Left hindlimb (tissue), 1 donor: ENCODE measurements around the gene RYR2.

ENCODE experiments used
- DNase-seq: peaks from one replicate; pipeline ENCODE4 v3.0.0-alpha.2; 2018

Gene RYR2

DNA sequence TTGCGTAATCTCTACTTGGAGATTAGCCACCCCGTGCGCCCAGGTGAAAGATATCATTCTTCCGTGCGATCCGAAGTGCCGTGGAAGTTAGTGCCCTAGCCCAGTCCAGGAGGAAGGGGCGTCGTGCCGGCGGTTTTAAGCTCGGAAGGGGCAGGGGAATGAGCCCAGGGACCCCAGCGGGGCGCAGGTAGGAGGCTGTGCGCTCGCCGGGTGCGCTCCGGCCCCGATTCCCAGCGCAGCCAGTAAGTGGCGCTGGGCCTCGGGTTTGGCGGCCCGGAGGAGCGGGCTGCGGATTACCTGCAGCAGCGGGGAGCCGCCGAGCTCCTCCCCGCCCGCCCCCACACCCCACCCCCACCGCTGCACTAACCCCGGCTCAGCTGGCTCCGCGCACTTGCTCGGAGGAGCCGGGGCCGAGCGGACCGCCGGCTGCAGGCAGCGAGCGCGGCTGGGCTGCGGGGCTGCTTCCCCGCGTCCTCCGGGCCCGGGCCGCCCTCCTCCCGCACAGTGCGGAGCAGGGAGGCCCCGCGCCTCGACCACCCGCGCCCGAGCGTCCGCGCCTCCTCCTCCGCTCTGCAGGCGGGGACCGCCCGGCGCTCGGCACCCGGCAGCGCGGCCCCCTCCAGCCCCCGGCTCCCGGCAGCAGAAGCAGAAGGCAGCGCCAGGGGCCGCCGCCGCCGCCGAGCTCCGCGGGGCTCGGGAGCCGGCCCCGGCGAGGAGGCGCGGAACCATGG, at the start of gene RYR2:
TSS of gene RYR2 (plus strand) at position 390 of the 731 bp plus-strand sequence. CDS start at position 728, 338 bp downstream.
- peak; percentile 57 for DNase-seq

DNA sequence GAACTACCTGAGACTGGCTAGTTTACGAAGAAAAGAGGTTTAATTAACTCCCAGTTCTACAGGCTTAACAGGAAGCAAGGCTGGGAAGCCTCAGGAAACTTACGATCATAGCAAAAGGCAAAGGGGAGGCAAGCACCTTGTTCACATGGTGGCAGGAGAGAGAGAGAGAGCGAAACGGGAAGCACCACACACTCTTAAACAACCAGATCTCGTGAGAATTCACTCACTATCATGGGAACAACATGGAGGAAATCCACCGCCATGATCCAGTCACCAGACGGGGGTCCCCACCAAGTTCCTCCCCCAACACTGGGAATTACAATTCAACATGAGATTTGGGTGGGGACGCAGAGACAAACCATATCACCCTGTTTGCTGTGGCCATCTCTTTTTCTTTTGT, 49.5 kb upstream of the RYR2 start:
- DNase-seq: no peak

- DNase-seq: no peak
Observed at GRCh38 chr1:236994450-236994849, 47.5 kb upstream of the RYR2 start.

DNA sequence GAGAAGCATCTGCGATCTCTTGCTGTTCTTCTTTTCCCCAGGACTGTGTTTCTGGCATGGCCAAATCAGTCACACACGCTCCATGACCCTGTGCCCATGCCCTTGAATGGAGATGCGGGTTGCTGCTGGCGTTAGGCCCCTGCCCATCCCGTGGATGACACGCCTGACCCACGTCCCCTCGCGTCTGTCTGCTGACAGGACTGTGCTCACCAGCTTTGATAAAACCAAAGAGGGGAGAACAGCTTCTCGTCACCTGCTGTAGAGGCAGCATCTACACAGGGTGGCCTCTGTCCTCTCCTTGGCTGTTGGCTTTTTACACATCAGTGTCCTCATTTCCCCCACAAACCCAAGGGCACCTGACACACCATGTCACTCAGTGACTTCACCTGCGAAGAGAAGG, 44.6 kb upstream of the RYR2 start:
- no peak for DNase-seq

DNA sequence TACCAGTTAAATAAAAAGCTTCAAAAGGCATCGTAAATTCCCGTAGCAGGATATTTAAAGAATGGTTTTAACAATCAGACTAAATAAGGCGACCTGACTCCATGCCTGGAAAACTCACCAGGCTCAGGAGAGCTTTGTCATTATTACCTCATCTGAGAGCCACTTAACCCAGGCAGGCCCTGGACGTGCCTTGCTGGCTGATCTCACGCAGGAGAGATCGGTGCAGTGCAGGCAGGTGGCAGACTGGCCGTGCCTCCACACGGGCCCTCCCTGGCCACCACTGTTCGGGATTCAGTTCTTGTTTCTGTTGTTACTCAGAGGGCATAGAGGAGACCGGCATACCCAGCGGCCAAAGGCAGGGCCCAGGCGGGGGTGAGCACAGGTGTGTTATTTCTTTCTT, 44.1 kb upstream of the RYR2 start:
- no peak for DNase-seq

DNA sequence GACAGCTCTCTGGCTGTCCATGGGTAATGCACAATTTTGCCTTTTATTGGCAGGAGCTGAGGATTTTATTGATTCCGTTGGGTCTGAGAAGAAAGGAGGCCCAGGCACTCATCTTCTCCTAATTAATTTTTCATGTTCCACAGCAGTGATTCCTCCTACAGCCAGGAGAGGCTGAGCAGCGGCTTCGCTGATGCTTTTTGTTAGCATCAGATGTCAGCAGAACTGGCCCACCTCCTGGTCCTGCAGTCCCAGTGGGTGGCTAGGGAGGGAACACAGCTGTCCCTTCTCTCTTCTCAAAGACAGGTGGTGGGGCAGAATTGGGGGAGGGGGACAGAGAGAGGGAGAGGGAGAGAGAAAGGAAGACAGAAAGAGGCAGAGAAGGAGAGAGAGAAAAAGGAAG, 43.4 kb upstream of the RYR2 start:
- no peak for DNase-seq

- no peak for DNase-seq
Observed at GRCh38 chr1:237000191-237000590, 41.8 kb upstream of the RYR2 start.

- no peak for DNase-seq
Observed at GRCh38 chr1:237003516-237003915, 38.5 kb upstream of the RYR2 start.

DNA sequence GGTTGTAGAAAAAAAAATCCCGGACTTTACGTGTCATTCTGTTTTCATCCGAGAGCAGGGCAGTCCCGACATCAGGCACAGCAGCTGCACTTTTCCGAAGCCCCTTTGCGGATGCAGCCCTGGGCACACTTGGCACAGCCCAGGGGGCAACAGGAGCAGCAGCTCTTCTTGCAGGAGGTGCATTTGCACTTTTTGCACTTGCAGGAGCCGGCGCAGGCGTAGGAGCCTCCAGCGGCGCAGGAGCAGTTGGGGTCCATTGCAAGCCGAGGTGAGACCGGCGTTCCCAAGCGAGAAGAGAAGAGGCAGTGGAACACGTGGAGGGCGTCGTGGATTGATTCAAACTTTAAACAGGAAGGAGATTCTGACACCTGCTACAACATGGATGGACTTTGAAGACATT, 37.9 kb upstream of the RYR2 start, which contains the start of gene MT1HL1:
TSS of gene MT1HL1 (minus strand) at position 326 of the 400 bp plus-strand sequence. CDS start at position 257, 69 bp downstream.
- DNase-seq: no peak

GRCh38 chr1:237005674-237006073, 36.3 kb upstream of the RYR2 start:
- DNase-seq: no peak

DNA sequence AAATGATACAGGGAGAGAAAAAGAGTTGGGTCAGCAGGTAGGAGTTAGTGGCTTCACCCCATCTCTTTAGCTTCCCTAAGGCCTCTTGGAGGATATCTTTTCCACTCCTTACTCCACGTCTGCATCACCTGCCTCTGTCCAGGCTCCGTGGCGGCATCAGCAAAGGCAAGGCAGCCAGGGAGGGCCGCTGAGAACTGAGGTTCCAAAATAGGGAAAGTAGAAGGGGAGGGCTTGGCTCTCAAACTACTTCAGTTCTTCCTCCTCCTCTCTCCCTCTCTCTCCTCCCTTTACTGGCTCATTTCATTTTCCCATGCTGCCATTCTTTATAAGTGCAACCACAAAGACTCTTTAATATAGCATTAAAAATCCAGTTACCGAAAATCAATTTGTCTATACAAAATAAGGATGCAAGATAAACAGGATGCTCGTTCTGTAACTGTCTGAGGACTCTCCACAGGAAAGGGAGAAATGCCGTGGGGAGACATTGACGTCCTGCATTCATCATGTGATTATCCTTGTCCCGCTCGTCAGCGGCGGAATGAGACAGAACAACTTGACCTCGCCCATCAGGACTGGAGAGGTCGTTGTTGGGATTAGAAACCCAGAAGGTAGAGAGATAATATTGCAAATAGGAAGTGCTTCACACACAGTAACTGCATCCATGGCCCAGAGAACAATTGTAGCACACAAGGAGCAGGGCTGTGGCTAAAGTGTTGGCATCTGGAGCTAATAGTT, 34.7 kb upstream of the RYR2 start:
- DNase-seq: no peak

DNA sequence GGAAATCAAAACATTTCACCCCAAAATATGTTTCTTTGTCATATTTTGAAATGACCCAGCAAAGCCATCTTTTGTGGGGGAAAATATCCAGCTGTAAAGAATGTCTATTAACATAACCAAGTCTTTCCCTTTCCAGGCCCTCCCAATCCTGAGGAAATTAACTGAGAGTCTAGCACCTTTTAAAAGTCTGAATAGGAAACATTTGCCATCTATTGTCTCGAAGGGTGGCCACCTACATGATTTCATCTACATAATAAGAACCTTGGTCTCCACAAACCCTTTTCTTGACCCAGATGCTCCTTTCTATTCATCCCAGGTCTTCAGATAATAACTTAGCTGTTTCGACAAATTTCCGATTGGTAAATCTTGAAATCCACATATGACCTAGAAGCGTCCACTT, 32.4 kb upstream of the RYR2 start:
- no peak for DNase-seq

DNA sequence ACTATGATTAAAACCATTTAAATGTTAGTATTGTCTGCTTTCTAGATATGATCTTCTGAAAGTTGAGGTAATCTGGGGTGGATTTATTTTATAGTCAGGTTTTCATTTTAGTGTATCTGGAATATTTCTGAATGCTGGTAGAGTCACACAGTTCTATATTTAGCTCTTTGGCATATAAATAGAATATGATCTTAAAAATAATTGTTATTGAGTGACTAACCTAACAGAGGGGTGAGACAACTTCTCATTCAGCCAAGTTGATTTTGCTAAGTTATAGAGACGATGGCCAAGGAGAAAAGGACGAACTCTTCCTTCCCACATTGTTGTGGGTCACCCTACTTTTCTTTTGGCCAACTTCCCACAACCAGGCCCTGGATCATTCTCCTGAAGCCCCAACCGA, 30.6 kb upstream of the RYR2 start:
- DNase-seq: no peak

DNA sequence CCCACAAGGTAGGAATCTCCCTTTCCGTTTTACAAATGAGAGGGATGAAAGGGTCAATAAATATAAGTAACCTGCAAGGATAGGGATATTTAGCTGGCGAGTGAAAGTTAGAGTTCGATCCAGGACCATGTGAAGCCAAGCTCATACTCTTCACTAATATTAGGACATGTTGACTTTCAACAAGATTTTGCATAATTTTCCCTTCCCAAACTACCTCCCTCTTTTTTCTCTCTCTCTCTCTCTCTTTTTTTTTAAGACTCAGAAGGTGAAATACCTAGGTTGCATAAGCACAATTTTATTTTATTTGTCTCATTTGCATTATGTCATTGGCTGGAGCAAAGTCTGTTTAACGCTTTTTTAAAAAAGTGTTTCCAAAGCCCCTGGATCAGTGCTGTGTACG, 29.6 kb upstream of the RYR2 start:
- DNase-seq: no peak

- DNase-seq: peak; percentile 45
Observed at GRCh38 chr1:237012788-237013383, 29.1 kb upstream of the RYR2 start.

DNA sequence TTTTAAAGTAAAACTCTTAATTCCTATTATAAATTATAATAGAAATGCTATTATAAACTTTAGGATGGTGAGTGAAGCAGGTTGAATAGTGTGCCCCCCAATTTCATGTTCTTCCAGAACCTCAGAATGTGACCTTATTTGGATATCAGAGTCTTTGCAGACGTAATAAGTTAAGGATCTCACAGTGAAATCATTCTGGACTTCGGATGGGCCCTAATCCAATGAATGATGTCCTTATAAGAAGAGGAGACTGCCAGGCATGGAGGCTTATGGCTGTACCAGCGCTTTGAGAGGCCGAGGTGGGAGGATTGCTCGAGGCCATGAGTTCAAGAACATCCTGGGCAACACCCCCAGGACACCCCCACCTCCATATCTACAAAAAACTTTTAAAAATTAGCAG, 28.4 kb upstream of the RYR2 start:
- no peak for DNase-seq

DNA sequence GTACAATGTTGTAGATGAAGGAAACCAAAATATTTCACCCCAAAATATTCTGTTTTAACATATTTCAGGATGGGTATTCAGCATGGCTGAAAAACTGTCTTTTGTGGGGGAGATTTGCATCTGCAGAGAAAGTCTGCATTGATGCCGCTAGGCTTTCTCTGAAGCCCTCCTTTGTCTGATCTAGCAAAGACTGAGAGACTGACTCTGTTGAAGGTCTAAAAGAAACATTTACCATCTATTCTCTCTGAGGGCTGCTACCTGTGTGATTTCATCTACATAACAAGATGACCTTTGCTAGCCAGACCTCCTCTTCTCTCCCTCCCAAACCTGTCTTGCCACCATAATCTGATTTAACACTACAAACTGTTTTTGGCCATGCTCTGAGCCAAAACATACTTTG, 25.4 kb upstream of the RYR2 start:
- DNase-seq: no peak

DNA sequence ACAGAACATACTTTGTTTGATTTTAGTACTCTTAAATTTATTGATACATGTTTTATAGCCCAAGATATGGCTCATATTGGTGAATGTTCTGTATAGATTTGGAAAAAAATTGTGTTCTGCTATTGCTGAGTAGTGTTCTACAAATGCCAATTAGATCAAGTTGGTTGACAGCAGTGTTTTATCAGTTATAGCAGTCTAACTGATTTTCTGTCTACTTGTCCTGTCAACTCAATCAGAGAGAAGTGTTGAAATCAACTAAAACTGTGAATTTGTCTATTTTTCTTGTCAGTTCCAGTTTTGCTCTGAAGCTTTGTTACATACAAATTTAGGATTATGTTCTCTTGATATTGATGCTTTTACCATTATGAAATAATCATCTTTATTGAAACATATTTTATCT, 23.1 kb upstream of the RYR2 start:
- no peak for DNase-seq

- no peak for DNase-seq
Observed at GRCh38 chr1:237025358-237026074, 16.5 kb upstream of the RYR2 start.

DNA sequence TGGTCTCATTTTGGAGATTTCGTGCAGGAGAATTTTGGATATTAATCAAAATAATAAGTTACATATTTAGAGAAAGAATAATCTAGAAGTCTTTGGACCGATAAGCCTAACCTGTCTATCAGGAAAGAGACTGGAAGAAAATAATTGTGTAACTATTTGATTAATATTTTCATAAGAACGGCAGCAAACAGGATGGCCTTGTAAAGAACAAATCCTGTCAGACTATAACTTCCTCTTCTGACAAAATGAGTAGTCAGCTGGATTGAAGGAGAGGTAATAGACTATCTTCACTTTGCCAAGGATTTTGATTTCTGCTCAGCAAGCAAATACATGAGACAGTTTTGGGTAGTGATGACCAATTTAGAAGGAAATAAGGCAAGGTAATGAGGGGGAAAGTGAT, 12.7 kb upstream of the RYR2 start:
- no peak for DNase-seq

DNA sequence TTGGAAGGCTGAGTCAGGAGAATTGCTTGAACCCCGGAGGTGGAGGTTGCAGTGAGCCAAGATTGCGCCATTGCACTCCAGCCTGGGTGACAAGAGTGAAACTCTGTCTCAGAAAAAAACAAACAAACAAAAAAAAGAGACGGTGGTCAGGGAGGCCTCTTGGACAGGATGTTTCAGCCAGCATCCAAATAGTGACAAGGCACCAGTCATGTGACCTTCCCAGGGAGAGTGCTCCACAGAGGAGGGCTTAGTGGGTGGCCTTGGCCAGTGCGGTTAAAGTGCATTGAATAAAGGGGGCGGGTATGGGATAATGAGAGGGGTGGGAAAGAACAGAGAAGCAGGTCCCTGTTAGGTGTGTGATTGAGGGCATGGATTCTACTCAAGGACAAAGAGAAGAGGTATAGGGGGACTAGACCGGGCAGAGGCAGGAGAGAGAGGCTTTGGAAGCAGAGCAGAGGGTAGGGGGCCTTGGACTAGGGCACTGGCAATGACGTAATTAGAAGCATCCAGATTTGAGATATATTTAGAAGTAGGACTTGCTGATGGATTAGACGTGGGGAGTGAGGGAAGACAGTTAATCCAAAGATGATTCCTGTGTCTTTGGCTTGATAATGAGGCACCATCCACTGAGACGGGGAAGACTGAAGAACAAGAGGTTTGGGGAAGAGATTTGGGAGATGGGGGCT, 12.0 kb upstream of the RYR2 start:
- no peak for DNase-seq

DNA sequence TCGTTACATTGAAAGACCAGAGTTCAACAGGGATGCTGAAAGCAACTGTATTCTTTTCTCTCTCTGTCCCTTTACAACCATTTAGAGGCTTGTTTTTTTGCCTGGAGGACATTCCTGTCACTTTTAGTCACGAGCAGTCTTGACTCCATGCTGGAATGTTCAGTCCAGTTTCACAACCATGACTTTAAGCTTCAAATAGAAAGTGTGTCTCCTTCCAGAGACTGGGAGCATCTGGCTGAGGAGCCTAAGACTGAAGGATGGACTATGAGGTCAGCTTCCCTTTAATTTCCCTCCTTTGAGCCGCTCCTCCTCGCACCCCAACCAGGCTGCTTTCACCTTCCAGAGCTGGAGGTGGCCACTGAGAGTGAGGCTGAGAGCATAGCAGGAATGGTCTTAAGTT, 10.5 kb upstream of the RYR2 start:
- no peak for DNase-seq

DNA sequence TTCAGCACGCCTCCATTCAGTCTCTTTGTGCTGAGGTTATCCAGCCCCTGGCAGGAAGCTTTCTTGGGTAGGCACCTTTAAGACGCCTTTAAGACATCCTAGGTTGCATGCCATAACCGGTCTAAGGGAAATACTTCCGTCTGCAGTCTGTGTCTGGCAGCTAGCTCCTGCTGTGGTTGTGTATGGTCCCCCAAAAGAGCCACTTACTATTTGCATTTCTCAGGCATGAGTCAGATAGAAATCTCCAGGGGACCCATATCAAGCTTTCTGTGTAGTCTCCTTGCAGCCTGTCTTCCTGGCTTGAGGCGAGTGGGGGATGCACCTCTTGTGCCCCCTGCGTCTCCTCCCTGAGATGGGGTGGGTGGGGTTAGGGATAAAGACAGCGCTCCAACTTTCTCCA, 10.0 kb upstream of the RYR2 start:
- DNase-seq: no peak
